Loucy (cell line): ENCODE results near the gene CAPN1.
"Not testable (repeated sequence)": the region's sequence is repeated elsewhere in the genome, so short reads cannot be mapped to it uniquely, and the experiment has no call there.

ENCODE experiments used
- H2AFZ ChIP-seq: fragments of 200-600 bp; sonication (generic); 2 replicates; pipeline ENCODE4 v1.6.0; 2016; ENCODE audit warnings: antibody characterized with exemption, mild to moderate bottlenecking, low read length, moderate library complexity
- H3F3A ChIP-seq: fragments of 200-600 bp; 2 replicates; pipeline ENCODE4 v1.6.0; 2016; ENCODE audit warnings: antibody characterized with exemption, low read depth, mild to moderate bottlenecking
- H3K27me3 ChIP-seq: fragments of 200-600 bp; sonication (generic); 2 replicates; pipeline ENCODE4 v1.6.1; 2014; ENCODE audit warnings: low read length, mild to moderate bottlenecking; ENCODE audit not compliant: insufficient read depth, poor library complexity, severe bottlenecking
- H3K36me3 ChIP-seq: fragments of 200-600 bp; sonication (generic); 2 replicates; pipeline ENCODE4 v1.6.1; 2016; ENCODE audit warnings: low read length; ENCODE audit not compliant: insufficient read depth
- H3K4me1 ChIP-seq: fragments of 200-600 bp; sonication (generic); 2 replicates; pipeline ENCODE4 v1.5.1; 2014; ENCODE audit warnings: low read length, mild to moderate bottlenecking; ENCODE audit not compliant: insufficient read depth, poor library complexity, severe bottlenecking
- H3K4me2 ChIP-seq: fragments of 200-600 bp; sonication (generic); 2 replicates; pipeline ENCODE4 v1.6.0; 2014; ENCODE audit warnings: antibody characterized with exemption, low read length, low read depth, mild to moderate bottlenecking; ENCODE audit not compliant: poor library complexity, severe bottlenecking
- H3K4me3 ChIP-seq: fragments of 200-600 bp; sonication (generic); 2 replicates; pipeline ENCODE4 v1.5.1; 2014; ENCODE audit warnings: low read length, mild to moderate bottlenecking, mixed read lengths; ENCODE audit not compliant: poor library complexity, severe bottlenecking
- H3K79me2 ChIP-seq: fragments of 200-600 bp; sonication (generic); 2 replicates; pipeline ENCODE4 v1.6.1; 2014; ENCODE audit warnings: low read length; ENCODE audit not compliant: insufficient read depth
- H3K9ac ChIP-seq: fragments of 200-600 bp; sonication (generic); 2 replicates; pipeline ENCODE4 v1.6.0; 2014; ENCODE audit warnings: mild to moderate bottlenecking, low read depth, low read length, moderate library complexity; ENCODE audit not compliant: poor library complexity, severe bottlenecking
- H3K9me2 ChIP-seq: fragments of 200-600 bp; sonication (generic); replicated peaks from 2 replicates; pipeline ENCODE4 v1.6.1; 2016; ENCODE audit warnings: low read depth, low read length, mixed read lengths
- H3K9me3 ChIP-seq: fragments of 200-600 bp; sonication (generic); 2 replicates; pipeline ENCODE4 v1.6.1; 2014; ENCODE audit warnings: mild to moderate bottlenecking, antibody characterized with exemption, low read length, low read depth; ENCODE audit not compliant: insufficient read depth
- H4K20me1 ChIP-seq: fragments of 200-600 bp; sonication (generic); 2 replicates; pipeline ENCODE4 v1.6.0; 2014; ENCODE audit warnings: antibody characterized with exemption, low read length, mild to moderate bottlenecking; ENCODE audit not compliant: insufficient read depth, poor library complexity, severe bottlenecking
- EZH2phosphoT487 ChIP-seq: fragments of 200-600 bp; IDR thresholded peaks from 2 replicates; pipeline ENCODE4 v1.6.1; 2018; ENCODE audit warnings: antibody characterized with exemption, mild to moderate bottlenecking, moderate library complexity, borderline replicate concordance
- TF ChIP-seq, protein P1 (sequence below): fragments of 200-600 bp; sonication (generic); conservative IDR thresholded peaks from 2 replicates; pipeline ENCODE4 v1.5.1; 2014; ENCODE audit warnings: mild to moderate bottlenecking, antibody characterized with exemption, low read length

CAPN1 gene

DNA sequence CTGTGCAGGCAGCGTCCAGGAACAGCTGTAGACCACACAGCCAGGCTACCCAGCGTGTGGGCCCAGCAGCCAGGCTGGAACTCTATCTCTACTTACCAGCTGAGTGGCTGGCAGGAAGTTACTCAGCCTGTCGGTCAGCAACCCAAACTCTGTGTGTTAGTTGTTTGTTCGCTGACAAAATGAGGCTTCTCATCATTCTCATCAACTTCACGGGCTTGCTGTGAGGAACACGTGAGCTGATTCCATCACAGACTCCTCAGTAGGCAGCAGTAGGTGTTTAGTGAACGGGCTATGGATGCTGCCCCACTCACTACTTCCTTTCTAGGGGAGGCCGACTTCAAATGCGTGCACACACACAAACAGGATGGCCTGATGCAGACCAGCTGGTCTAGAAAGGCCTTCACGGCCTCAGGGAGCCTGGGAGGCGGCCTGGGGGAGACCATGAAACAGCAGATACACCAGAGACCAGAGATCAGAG lies 12.5 kb upstream of the CAPN1 start:
- no peaks in the 10 kb centered on the region for H3K9me3 ChIP-seq
- H3F3A ChIP-seq, result no peaks in the 10 kb centered on the region
- H3K9ac ChIP-seq, result peak overlapping the region; percentile 55
- H4K20me1 ChIP-seq, result no peaks in the 10 kb centered on the region
- peak overlapping the region; percentile 86 for H2AFZ ChIP-seq
- no peaks in the 10 kb centered on the region for H3K79me2 ChIP-seq
- peak overlapping the region; percentile 9 for H3K4me2 ChIP-seq
- no peaks in the 10 kb centered on the region for H3K36me3 ChIP-seq
- TF ChIP-seq, protein P1, sequence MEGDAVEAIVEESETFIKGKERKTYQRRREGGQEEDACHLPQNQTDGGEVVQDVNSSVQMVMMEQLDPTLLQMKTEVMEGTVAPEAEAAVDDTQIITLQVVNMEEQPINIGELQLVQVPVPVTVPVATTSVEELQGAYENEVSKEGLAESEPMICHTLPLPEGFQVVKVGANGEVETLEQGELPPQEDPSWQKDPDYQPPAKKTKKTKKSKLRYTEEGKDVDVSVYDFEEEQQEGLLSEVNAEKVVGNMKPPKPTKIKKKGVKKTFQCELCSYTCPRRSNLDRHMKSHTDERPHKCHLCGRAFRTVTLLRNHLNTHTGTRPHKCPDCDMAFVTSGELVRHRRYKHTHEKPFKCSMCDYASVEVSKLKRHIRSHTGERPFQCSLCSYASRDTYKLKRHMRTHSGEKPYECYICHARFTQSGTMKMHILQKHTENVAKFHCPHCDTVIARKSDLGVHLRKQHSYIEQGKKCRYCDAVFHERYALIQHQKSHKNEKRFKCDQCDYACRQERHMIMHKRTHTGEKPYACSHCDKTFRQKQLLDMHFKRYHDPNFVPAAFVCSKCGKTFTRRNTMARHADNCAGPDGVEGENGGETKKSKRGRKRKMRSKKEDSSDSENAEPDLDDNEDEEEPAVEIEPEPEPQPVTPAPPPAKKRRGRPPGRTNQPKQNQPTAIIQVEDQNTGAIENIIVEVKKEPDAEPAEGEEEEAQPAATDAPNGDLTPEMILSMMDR, result no peak
- TF ChIP-seq EZH2phosphoT487, result no peak
- no peaks in the 10 kb centered on the region for H3K27me3 ChIP-seq
- peaks cover 15% of the 10 kb centered on the region for H3K4me1 ChIP-seq
- peak overlapping the region; percentile 19 for H3K4me3 ChIP-seq
- no peaks in the 10 kb centered on the region for H3K9me2 ChIP-seq

DNA sequence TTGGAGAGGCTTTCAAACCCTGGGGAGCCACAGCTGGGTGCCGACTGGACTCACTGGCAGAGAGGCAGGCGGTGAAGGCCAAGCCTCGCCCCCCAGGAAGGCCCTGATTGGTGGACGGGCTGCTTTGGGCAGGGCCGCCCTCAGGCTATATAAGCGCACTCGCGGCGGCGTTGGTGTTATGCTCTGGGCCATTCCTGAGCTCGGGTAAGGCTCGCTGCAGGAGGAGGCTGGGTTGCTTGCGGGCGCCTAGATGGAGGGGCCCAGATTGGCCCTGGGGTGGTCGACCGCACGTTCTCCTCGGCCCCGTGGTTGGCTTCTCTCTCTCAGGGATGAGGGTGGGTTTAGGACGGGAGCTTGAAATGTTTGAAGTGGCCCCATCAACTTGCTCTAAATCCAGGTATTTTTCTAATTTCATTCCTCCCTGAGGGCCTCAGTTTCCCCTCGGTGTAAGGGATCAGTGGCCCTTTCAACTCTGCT lies 11.6 kb upstream of the CAPN1 start, which contains the start of gene SPDYC:
Gene SPDYC (plus strand): TSS at position 176 of the 477 bp plus-strand sequence. CDS start 1,125 bp downstream, outside the sequence.
- H3K27me3 ChIP-seq, result no peaks in the 10 kb centered on the region
- H3K36me3 ChIP-seq, result no peaks in the 10 kb centered on the region
- no peaks in the 10 kb centered on the region for H3F3A ChIP-seq
- peak within 1 kb of the TSS; percentile 19 for H3K4me3 ChIP-seq
- no peak for TF ChIP-seq EZH2phosphoT487
- TF ChIP-seq, protein P1, result no peak
- H3K9ac ChIP-seq, result peak within 1 kb of the TSS; percentile 55
- H3K4me1 ChIP-seq, result peaks cover 15% of the 10 kb centered on the region
- H4K20me1 ChIP-seq, result no peaks in the 10 kb centered on the region
- peak within 1 kb of the TSS; percentile 9 for H3K4me2 ChIP-seq
- H3K79me2 ChIP-seq, result no peaks in the 10 kb centered on the region
- peak within 1 kb of the TSS; percentile 86 for H2AFZ ChIP-seq
- H3K9me2 ChIP-seq, result no peaks in the 10 kb centered on the region
- no peaks in the 10 kb centered on the region for H3K9me3 ChIP-seq

DNA sequence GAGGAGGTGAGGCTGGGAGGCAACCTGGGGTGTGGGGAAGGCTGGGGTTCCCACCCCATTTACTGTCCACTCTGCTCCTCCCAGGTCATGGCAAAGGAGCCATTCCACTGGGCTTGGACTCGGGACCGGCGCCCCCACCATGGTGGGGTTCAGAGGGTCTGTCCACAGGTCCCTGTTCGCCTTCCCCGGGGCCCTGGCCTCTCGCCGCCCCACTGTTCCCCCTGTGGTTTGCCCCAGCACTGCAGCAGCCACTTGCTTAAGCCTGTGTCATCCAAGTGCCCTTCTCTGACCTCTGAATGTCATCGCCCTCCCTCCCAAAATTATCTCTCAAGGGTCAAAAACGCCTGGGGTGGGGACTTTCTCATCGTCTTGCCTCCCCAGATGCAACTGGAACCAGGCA lies 9.1 kb upstream of the CAPN1 start:
- H3K4me2 ChIP-seq, result no peak overlapping the region
- peaks cover 15% of the 10 kb centered on the region for H3K4me1 ChIP-seq
- H3K9me3 ChIP-seq, result no peaks in the 10 kb centered on the region
- no peaks in the 10 kb centered on the region for H3K36me3 ChIP-seq
- no peak overlapping the region for H3K9ac ChIP-seq
- H3K4me3 ChIP-seq, result no peak overlapping the region
- no peaks in the 10 kb centered on the region for H3K9me2 ChIP-seq
- no peak for TF ChIP-seq EZH2phosphoT487
- TF ChIP-seq, protein P1, result no peak
- no peak overlapping the region for H2AFZ ChIP-seq
- no peaks in the 10 kb centered on the region for H3F3A ChIP-seq
- H3K79me2 ChIP-seq, result no peaks in the 10 kb centered on the region
- H3K27me3 ChIP-seq, result no peaks in the 10 kb centered on the region
- no peaks in the 10 kb centered on the region for H4K20me1 ChIP-seq

DNA sequence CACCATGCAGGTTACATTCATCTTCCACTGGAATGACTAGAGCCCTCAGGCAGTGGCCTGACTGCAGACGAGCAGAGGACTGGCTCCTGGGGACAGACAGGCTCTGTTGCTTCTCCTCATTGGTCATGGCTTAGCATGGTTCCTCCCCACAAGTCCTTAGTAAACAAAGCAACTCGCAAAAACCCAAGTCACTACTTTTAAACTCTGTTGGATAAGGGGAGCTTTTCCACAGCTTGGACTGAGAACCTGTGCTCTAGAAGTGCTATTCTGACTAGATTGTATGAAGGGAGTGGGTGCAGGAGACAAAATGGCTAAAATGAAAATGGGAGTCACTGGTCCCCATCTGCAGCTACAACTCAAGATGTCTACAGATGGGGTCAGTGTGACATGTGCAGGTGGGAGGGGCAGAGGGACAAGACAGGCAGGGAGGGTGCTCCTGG lies 7.1 kb upstream of the CAPN1 start:
- not testable (repeated sequence) for H3F3A ChIP-seq, H3K9me2 ChIP-seq, H3K9ac ChIP-seq, H3K36me3 ChIP-seq, H3K4me1 ChIP-seq, H3K79me2 ChIP-seq, H3K4me2 ChIP-seq, H3K9me3 ChIP-seq, H3K27me3 ChIP-seq, H4K20me1 ChIP-seq, H3K4me3 ChIP-seq
- 0 out of 2 replicates have a peak overlapping the region, but pooled peaks have one; percentile 36 for H2AFZ ChIP-seq
